Measurements from ENCODE around the gene ANKRD29. TPM values are rescaled to one million over a fixed set of nuclear protein-coding genes. Genes with fewer than 3 reads are reported as not detected.

Gene ANKRD29
- total and polyA plus RNA-seq, 2 donors (not counting 3 experiments of a cell fraction or from before 2014, with no cell fraction given), result 0.03 to 2.6 TPM

DNA sequence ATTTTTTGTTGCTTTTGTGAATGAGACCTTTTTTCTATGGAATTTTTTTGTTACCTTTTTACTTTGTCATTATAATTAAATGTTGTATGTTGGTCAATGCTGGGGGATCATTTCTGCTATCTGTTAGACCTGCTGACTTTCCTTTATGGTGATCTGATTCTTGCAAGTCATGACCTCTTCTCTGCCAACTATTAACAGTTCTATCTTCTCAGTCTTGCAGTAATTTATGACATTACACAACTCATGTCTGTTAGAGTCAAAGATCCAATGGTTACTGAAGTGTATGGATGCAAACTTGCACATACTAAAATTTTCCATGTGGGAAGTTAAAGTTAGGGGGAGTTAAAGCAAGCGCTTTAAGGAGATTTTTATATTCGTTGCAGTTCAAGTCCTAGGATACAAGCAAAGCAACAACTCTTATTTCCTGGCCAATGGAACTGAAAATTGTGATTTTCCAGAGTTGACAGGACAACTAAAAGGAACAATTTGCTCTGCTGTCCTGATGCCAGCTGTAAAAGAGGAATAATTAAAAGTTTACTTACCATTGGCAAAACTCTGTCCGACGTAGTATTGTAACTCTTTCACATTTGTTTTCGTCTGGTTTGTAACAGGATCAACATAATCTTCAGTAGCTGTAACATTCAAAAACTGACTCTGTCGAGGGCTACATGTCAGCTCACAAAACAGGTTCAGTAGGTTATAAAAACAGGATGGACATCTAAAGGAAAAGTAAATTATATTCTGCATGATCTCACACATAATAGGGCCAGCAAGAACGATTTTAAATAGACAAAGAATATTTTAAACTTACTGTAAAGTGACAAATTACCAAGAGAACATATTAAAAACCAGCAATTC, 94.2 kb downstream of the ANKRD29 start:
- dilution Hi-C loops (cut with MboI; ENCODE audit: extremely low pct_ligation_motif_present, low sequenced_read_pairs), result no loop called here
- no peaks in the 10 kb centered on the region for H3K9me1 ChIP-seq (replicated peaks; ENCODE audit: control insufficient read depth, extremely low read depth, insufficient read depth, low read length)
- intact Hi-C loops (cut with micrococcal nuclease), result no loop called here
- TF ChIP-seq EZH2 (IDR thresholded peaks at IDR 0.05; ENCODE audit: borderline replicate concordance, low read depth, low read length, severe bottlenecking) (no peak), POLR2A (IDR thresholded peaks at IDR 0.05; ENCODE audit: low read depth, low read length) (no peak), JUN (IDR thresholded peaks at IDR 0.05; ENCODE audit: borderline replicate concordance, insufficient read depth, insufficient read length, low read depth) (no peak), FOS (IDR thresholded peaks at IDR 0.05; ENCODE audit: borderline replicate concordance, insufficient read depth, low read length) (no peak), MYC (IDR thresholded peaks at IDR 0.05; ENCODE audit: low read depth, low read length) (no peak)
- TF ChIP-seq, protein P1, sequence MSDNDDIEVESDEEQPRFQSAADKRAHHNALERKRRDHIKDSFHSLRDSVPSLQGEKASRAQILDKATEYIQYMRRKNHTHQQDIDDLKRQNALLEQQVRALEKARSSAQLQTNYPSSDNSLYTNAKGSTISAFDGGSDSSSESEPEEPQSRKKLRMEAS (IDR thresholded peaks at IDR 0.05; ENCODE audit: insufficient read depth, insufficient read length), result no peak
- TF ChIP-seq, protein P2, sequence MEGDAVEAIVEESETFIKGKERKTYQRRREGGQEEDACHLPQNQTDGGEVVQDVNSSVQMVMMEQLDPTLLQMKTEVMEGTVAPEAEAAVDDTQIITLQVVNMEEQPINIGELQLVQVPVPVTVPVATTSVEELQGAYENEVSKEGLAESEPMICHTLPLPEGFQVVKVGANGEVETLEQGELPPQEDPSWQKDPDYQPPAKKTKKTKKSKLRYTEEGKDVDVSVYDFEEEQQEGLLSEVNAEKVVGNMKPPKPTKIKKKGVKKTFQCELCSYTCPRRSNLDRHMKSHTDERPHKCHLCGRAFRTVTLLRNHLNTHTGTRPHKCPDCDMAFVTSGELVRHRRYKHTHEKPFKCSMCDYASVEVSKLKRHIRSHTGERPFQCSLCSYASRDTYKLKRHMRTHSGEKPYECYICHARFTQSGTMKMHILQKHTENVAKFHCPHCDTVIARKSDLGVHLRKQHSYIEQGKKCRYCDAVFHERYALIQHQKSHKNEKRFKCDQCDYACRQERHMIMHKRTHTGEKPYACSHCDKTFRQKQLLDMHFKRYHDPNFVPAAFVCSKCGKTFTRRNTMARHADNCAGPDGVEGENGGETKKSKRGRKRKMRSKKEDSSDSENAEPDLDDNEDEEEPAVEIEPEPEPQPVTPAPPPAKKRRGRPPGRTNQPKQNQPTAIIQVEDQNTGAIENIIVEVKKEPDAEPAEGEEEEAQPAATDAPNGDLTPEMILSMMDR (IDR thresholded peaks at IDR 0.05; ENCODE audit: extremely low read depth in 1 of 2, insufficient read depth in 1 of 2, low read depth in 1 of 2, low read length in 2 of 2), result no peak
- peaks cover 10% of the 10 kb centered on the region for H3K79me2 ChIP-seq (ENCODE audit: control insufficient read depth, insufficient read depth, low read length)
- peaks cover 0 to 9% of the 10 kb centered on the region in 2 experiments for H3K36me3 ChIP-seq (ENCODE audit: control insufficient read depth in 2 of 2, extremely low read depth in 1 of 2, insufficient read depth in 2 of 2, low read length in 2 of 2)
- H3K4me1 ChIP-seq (ENCODE audit: control insufficient read depth, extremely low read depth, insufficient read depth, low read length), result no peaks in the 10 kb centered on the region
- H3K4me2 ChIP-seq (ENCODE audit: insufficient read depth, low read length), result no peak overlapping the region
- CTCF ChIA-PET, result no interaction called here
- BruUV-seq (replicated peaks), result no TSS peak
- H2AFZ ChIP-seq (ENCODE audit: low read depth, low read length), result no peak overlapping the region
- FAIRE-seq (no peak), DNase-seq (ENCODE audit: low read depth, low spot score) (no peak)
- no peaks in the 10 kb centered on the region for H3K9me3 ChIP-seq (replicated peaks; ENCODE audit: control insufficient read depth, insufficient read depth, low read length)
- no peak overlapping the region for H3K4me3 ChIP-seq (replicated peaks in 1 of 3; ENCODE audit: insufficient read depth in 1 of 3, low read depth in 1 of 3, low read length in 3 of 3)
- POLR2A ChIA-PET, result no interaction called here
- no peaks in the 10 kb centered on the region for H4K20me1 ChIP-seq (replicated peaks; ENCODE audit: control insufficient read depth, extremely low read depth, insufficient read depth, low read length)
- no peaks in the 10 kb centered on the region for H3K27me3 ChIP-seq (ENCODE audit: control insufficient read depth in 2 of 2, insufficient read depth in 2 of 2, low read length in 2 of 2)
- H3K27ac ChIP-seq (ENCODE audit: insufficient read depth, low read depth, low read length), result no peak overlapping the region
- no peak overlapping the region for H3K9ac ChIP-seq (replicated peaks; ENCODE audit: extremely low read depth, insufficient read depth, low read length)
